OCI-LY7 (cell line): ENCODE results near the gene ZMYND15. TPM values are rescaled to one million over a fixed set of nuclear protein-coding genes. Genes with fewer than 3 reads are reported as not detected.
A peak's percentile ranks its signal among the peaks of the same experiment; 100 is the strongest.
"Not testable (repeated sequence)": the region's sequence is repeated elsewhere in the genome, so short reads cannot be mapped to it uniquely, and the experiment has no call there.

Experiments
- BruUV-seq: library from RNA; stranded (reverse); fragments of 400-500 nt; replicated peaks from 2 replicates; lab custom pipeline; 2021; lab: Mats Ljungman, UMichigan
- CTCF ChIA-PET: fragments of 300-600 bp; sonication (Branson Sonifier 250); formaldehyde crosslinking; loops from one replicate; lab custom pipeline; 2022; ENCODE audit warnings: antibody characterized with exemption; ENCODE audit not compliant: unreplicated experiment; lab: Charles Lee
- POLR2A ChIA-PET: fragments of 300-600 bp; sonication (Branson Sonifier 250); formaldehyde crosslinking; loops from one replicate; lab custom pipeline; 2022; ENCODE audit warnings: antibody characterized with exemption; lab: Charles Lee
- DNase-seq: peaks from one replicate; pipeline ENCODE4 v3.0.0-alpha.2; 2015; ENCODE audit warnings: low spot score
- H2AFZ ChIP-seq: fragments of 200-600 bp; sonication (generic), shearing (Covaris generic); 2 replicates; pipeline ENCODE4 v1.6.1; 2014; ENCODE audit warnings: mild to moderate bottlenecking, antibody characterized with exemption, low read length, moderate library complexity
- H3K27ac ChIP-seq: fragments of 200-600 bp; sonication (generic); 2 replicates; pipeline ENCODE4 v1.5.1; 2014; ENCODE audit warnings: mixed run types, low read depth, mild to moderate bottlenecking, moderate library complexity, low read length, inconsistent platforms; ENCODE audit not compliant: poor library complexity, severe bottlenecking
- H3K36me3 ChIP-seq: fragments of 200-600 bp; sonication (generic); 2 replicates; pipeline ENCODE4 v1.6.1; 2014; ENCODE audit warnings: mild to moderate bottlenecking, antibody characterized with exemption, low read length, moderate library complexity, mixed read lengths; ENCODE audit not compliant: insufficient read depth
- H3K4me1 ChIP-seq: fragments of 200-600 bp; sonication (generic); 2 replicates; pipeline ENCODE4 v1.5.1; 2014; ENCODE audit warnings: mild to moderate bottlenecking, low read length; ENCODE audit not compliant: insufficient read depth, poor library complexity, severe bottlenecking
- H3K4me2 ChIP-seq: fragments of 200-600 bp; sonication (generic); 2 replicates; pipeline ENCODE4 v1.6.1; 2014; ENCODE audit warnings: mild to moderate bottlenecking, low read length
- H3K4me3 ChIP-seq: fragments of 200-600 bp; sonication (generic); 2 replicates; pipeline ENCODE4 v1.5.1; 2014; ENCODE audit warnings: mild to moderate bottlenecking, low read depth, low read length; ENCODE audit not compliant: poor library complexity, severe bottlenecking
- H3K79me2 ChIP-seq: fragments of 200-600 bp; sonication (generic); 2 replicates; pipeline ENCODE4 v1.6.1; 2016; ENCODE audit warnings: low read depth, mild to moderate bottlenecking, low read length, moderate library complexity, mixed read lengths; ENCODE audit not compliant: insufficient read depth
- H3K9me2 ChIP-seq: fragments of 200-600 bp; sonication (generic); 2 replicates; pipeline ENCODE4 v1.6.1; 2016; ENCODE audit warnings: mild to moderate bottlenecking, low read length, mixed read lengths; ENCODE audit not compliant: insufficient read depth
- H3K9me3 ChIP-seq: fragments of 200-600 bp; sonication (generic); 2 replicates; pipeline ENCODE4 v1.6.1; 2014; ENCODE audit warnings: mild to moderate bottlenecking, mixed run types, low read length, mixed read lengths
- H4K20me1 ChIP-seq: fragments of 200-600 bp; sonication (generic); 2 replicates; pipeline ENCODE4 v1.6.1; 2014; ENCODE audit warnings: mild to moderate bottlenecking, antibody characterized with exemption, low read length, moderate library complexity, mixed read lengths; ENCODE audit not compliant: insufficient read depth
- CTCF ChIP-seq: fragments of 200-600 bp; sonication (generic); conservative IDR thresholded peaks from 2 replicates; pipeline ENCODE4 v1.5.1; 2014; ENCODE audit warnings: mild to moderate bottlenecking, antibody characterized with exemption, low read length, moderate library complexity, mixed read lengths
- EZH2phosphoT487 ChIP-seq: fragments of 200-600 bp; sonication (generic); IDR thresholded peaks from 2 replicates; pipeline ENCODE4 v1.6.1; 2018; ENCODE audit warnings: low read depth, borderline replicate concordance, mild to moderate bottlenecking, mixed run types, antibody characterized with exemption, low read length, moderate library complexity, mixed read lengths
- intact Hi-C: fragments of 100-400 bp; cut with micrococcal nuclease; formaldehyde crosslinking; loops from one replicate; pipeline ENCODE4 v1.10.0; 2022; ENCODE audit not compliant: unreplicated experiment
- total RNA-seq, 2 experiments: library from RNA; depleted of rRNA in 1 of 2; stranded (reverse); fragments of >200 nt in 1 of 2; shearing (Covaris generic) in 1 of 2; gene quantifications; 2 replicates each; pipeline ENCODE4 v1.2.3, GENCODE V29; 2014 to 2022

ZMYND15 gene
- total RNA-seq, 2 experiments from 2014 or later, result not detected

DNA sequence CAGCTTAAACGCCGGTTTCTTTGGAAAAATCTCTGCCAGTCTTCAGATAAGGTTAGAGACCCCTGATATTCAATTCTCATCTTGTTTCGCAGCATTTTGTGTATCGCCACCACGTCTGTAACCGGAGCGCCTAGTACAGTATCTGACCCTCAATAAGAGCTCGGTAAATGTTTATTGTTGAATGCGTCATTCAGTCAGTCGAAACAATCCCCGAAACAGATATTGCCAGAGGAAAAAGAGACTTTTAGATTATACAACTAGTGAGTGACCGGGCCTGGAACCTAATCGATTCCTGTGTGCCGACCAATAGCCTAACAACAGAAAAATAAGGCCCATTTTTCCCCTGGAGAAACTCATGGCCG, 36.3 kb upstream of the ZMYND15 start:
- no peaks in the 10 kb centered on the region for H3K9me2 ChIP-seq
- DNase-seq, result no peak
- H3K4me2 ChIP-seq, result peak overlapping the region; percentile 88
- peaks cover 30% of the 10 kb centered on the region for H3K4me1 ChIP-seq
- H4K20me1 ChIP-seq, result peaks cover 12% of the 10 kb centered on the region; the same call in 1 of the 2 replicates
- no peaks in the 10 kb centered on the region; the same call in 1 of the 2 replicates for H3K9me3 ChIP-seq
- peaks cover 66% of the 10 kb centered on the region for H3K79me2 ChIP-seq
- intact Hi-C loops, result loop anchor here (10.0 kb wide), 1 partner anchor 139 kb away; the partner anchor contains the start of gene GGT6
- no peak for TF ChIP-seq EZH2phosphoT487
- no peak for TF ChIP-seq CTCF
- BruUV-seq, result no TSS peak
- peak overlapping the region; percentile 34 for H3K27ac ChIP-seq
- ChIA-PET CTCF (no interaction called here), POLR2A (no interaction called here)
- peak overlapping the region; percentile 58; the same call in 1 of the 2 replicates for H2AFZ ChIP-seq
- H3K4me3 ChIP-seq, result peak overlapping the region; percentile 85
- peaks cover 26% of the 10 kb centered on the region for H3K36me3 ChIP-seq

DNA sequence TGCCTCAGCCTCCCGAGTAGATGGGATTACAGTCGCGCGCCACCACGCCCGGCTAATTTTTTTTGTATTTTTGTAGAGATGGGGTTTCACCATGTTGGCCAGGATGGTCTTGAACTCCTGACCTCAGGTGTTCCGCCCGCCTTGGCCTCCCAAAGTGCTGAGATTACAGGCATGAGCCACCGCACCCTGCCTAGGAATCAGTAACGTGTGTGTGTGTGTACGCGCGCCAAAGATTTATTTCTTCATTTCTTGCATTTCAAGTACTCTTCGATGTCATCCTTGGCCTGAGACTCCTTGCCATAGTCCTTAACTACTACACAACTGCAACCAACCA, 35.1 kb upstream of the ZMYND15 start:
- TSS peak; percentile 90 for BruUV-seq
- intact Hi-C loops, result loop anchor here (10.0 kb wide), 1 partner anchor 140 kb away; the partner anchor contains the start of gene GGT6
- Histone ChIP-seq H3K4me3 (peak overlapping the region; percentile 85), H4K20me1 (peaks cover 12% of the 10 kb centered on the region; the same call in 1 of the 2 replicates), H3K4me1 (peaks cover 32% of the 10 kb centered on the region), H3K79me2 (peaks cover 55% of the 10 kb centered on the region), H3K27ac (peak overlapping the region; percentile 34), H2AFZ (peak overlapping the region; percentile 58; the same call in 1 of the 2 replicates), H3K4me2 (peak overlapping the region; percentile 88), H3K36me3 (peaks cover 17% of the 10 kb centered on the region)
- H3K9me3 ChIP-seq, H3K9me2 ChIP-seq, DNase-seq, POLR2A ChIA-PET, CTCF ChIA-PET: not testable (repeated sequence)

DNA sequence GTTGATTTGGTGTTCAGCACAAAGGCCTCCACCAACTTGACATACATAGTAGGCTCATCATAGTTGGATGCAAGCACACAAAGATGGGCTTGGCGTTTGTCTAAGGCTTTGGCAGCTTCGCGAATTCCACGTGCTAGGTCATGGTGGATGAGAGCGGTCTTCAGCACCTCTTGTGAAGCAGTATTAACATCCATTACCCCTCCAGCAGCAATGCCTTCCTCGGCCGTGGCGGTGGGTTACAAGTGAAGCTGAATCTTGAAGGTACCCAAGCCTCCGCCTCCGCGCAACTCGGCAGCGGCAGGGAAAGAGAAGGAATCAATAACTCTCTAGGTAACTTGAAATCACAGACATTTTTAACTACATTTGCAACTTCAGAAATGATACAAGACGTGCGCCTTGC, 34.6 kb upstream of the ZMYND15 start:
- intact Hi-C loops, result loop anchor here (10.0 kb wide), 1 partner anchor 140 kb away; the partner anchor contains the start of gene GGT6
- Histone ChIP-seq H3K27ac (peak overlapping the region; percentile 34), H4K20me1 (peaks cover 12% of the 10 kb centered on the region; the same call in 1 of the 2 replicates), H3K4me2 (peak overlapping the region; percentile 88), H3K9me2 (no peaks in the 10 kb centered on the region), H3K9me3 (no peaks in the 10 kb centered on the region; the same call in 1 of the 2 replicates), H2AFZ (no peak overlapping the region), H3K4me1 (peaks cover 35% of the 10 kb centered on the region), H3K36me3 (peaks cover 17% of the 10 kb centered on the region), H3K79me2 (peaks cover 50% of the 10 kb centered on the region), H3K4me3 (peak overlapping the region; percentile 85)
- TF ChIP-seq CTCF (no peak), EZH2phosphoT487 (no peak)
- ChIA-PET POLR2A (no interaction called here), CTCF (no interaction called here)
- DNase-seq, result peak; percentile 14
- no TSS peak for BruUV-seq
